Hematopoietic multipotent progenitor cell (in vitro differentiated cells): ENCODE data around the gene PCDH15. TPM values are rescaled to one million over a fixed set of nuclear protein-coding genes. Genes with fewer than 3 reads are reported as not detected.
"Not testable (repeated sequence)": the region's sequence is repeated elsewhere in the genome, so short reads cannot be mapped to it uniquely, and the experiment has no call there.

ENCODE experiments used
- DNase-seq, 3 donors: peaks; one replicate each; pipeline ENCODE4 v3.0.0-alpha.2; 2011 to 2015; ENCODE audit warnings: low read depth in 2 of 3, low spot score in 2 of 3
- total RNA-seq: library from RNA; depleted of rRNA; stranded (reverse); fragments of >200 nt; gene quantifications from one replicate; pipeline ENCODE4 v1.2.3, GENCODE V29; 2012

The PCDH15 gene
- total RNA-seq, 1 donor, result not detected

DNA sequence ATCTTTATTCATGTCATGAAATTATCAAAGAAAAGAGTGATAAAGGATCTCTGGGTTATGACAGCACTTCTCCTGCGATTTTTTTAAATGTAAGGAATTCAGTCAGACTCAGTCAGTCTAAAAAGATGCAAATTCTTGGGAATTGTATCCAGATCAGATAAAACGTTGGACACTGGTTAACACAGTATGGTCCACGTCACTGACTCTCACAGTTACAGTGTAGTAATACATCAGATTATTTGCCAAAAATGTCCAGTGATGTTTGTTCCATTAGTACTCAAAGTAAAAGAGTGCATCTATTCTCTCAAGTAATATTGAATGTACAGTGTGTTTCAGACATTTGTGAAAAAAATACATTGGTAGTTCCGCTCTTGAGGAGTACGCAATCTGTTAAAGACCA is 224.5 kb downstream of the PCDH15 start:
- no peak for DNase-seq

DNA sequence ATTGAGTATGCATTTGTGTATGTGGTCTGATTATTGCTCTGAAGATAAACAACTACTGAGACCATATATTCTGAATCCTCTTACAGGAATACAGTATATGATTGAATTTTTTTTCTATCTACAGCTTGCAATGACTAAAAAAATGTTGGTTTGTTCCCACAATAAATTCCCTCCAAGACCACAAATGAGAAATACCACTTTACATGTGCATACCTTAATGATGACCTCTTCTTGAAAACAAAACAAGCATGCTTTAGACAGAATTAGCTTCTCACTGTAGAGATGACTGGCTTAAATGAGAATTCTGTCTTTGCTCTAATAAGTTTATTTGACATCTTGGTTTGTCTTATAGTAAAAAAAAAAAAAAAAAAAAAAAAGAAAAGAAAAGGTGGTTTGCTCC is 241.5 kb downstream of the PCDH15 start:
- no peak for DNase-seq

DNA sequence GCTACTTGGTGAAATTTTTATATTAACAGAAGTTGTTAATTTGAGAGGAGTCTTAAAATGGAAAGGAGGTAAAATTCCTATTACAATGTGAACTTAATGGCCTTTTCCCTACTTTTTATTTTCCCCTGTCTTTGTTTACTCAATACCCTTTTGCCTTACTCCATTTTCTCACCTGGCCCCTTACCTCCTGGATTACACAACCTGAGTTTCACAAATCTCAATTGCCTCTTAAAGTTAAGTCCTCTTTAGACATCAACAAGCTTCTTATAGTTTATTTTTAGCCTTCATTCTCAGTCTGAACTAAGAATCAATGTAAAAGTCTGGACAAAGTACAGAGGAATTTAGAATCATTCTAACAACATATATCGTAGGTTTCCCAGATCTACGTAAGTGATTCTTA is 247.0 kb downstream of the PCDH15 start:
- DNase-seq, result no peak

DNA sequence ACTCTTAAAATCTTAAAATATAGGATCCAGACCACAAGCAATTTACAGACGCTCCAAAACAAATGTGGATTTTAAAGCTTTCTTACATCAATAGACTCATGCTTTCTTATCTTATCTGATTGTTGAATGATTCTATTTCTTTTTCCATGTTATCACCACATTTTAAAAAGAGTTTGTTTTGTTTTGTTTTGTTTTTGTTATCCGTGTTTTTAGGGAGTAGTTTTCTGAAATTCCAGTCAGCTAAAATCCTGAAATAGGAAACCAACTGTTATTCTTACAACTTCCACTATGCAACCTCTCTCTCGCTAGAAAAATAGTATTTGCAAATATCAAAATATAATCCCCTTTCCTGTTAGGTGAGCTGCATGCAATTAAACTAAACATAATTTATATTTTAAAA is 251.0 kb downstream of the PCDH15 start:
- no peak for DNase-seq

DNA sequence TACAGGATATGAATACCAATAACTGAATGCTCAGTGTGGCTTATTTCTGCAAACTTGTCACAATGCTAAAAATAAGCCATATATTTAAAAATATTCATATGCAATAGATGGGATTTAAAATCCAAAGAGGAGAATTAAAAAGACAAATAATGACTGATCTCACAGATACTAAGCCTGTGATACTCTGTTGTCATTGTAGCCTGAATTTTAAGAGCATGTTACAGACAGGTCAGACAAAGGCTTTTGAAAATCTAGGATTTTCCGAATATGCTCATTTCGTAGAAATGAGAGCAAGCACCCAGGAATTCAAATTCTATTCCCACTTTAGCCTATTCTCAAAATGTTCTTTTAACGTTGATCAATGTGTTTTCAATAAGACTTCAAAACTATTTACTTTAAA is 269.7 kb downstream of the PCDH15 start:
- no peak for DNase-seq

DNA sequence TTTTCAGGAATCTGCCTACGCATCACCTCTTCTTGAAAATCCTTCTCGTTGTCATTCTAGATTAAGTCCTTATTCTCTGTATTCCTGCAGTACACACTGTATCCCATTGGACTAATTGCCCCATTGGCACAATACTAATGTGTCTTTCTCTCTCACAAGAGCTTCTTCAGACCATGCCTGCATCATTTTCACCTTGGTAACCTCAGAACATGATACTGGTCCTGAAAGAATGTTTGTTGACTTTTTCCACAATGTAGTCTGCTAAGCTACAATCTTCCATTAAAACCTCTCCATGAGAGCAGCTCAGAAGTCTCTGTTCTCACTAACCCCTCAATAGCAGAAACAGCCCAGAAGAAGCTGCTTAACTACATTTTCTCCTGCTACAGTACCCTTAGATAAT is 270.7 kb downstream of the PCDH15 start:
- no peak for DNase-seq

DNA sequence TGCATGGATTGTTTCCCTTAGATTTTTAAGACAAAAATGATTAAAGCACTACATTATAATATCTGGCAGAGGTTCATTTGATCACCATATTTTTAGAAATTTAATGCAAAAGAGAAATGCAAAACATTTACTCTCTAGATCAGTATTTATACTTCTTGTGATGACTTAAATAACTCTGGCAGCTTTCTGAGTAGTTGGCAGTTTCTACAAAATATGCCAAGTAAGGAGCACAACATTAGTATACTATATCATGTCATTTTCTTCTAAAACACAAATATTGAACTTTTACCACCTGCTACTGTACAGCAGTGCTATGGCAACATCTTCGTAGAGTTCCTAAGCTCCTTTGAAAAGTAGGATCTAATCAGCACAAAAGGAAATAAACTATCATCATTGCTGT is 275.2 kb downstream of the PCDH15 start:
- no peak for DNase-seq

DNA sequence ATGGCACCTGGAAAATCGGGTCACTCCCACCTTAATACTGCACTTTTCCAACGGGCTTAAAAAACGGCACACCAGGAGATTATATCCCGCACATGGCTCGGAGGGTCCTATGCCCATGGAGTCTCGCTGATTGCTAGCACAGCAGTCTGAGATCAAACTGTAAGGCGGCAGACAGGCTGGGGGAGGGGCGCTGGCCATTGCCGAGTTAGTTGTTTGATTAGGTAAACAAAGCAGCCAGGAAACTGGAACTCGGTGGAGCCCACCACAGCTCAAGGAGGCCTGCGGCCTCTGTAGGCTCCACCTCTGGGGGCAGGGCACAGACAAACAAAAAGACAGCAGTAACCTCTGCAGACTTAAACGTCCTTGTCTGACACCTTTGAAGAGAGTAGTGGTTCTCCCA is 285.8 kb downstream of the PCDH15 start:
- DNase-seq, result not testable (repeated sequence)

DNA sequence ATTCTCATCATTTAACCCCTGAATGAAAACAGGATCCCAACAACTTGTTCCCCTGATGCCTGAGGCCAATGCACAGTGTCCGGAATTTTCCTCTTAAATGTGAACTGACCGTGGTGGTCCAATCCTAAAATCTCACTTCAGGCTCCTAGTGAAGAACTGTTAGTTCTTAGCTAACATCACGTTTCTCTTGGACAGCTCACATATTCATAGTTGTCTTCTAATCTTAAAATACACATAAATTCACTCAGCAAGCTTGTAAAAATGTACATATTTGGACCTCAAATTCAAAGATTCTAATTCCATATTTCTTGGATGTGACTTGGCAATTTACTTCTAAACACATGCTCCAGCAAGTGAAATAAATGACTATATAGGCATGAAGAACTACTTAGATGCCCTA is 297.2 kb downstream of the PCDH15 start:
- no peak for DNase-seq

DNA sequence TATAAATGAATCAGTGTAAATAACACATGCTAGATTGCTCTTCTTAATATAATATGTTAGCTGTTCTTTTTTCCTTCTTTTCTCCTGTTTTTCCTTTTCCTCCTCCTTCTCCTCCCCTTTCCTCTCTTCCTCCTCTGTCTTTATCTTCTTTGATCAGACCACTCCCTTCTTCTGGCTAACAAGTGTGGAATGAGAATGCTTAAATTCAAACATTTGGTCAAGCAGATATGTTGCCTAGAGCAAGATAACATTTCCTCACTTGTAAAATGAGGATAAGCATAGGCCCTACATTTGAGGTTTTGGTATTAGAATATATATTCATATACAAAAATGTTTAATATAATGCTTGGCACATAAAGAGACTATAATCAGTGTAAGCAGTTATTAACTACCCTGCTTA is 299.1 kb downstream of the PCDH15 start:
- no peak for DNase-seq

DNA sequence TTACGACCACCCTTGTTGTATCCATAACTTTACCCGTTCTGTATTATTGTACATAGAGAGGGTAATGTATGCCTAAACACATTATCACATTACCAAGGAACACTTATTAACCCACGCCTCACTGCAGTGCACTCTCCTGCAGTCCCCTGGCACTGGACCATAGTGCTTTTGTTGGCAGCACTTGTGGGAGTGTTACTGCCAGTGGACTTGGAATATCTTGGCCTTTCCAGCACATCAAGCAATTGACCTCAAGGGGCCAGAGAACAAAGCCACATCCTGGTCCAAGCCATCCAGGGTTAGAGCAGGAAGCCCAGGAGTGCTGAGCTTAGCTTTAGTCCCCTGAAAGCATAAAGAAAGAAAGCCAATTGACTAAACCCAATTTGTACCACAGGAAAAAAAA is 304.2 kb downstream of the PCDH15 start:
- no peak for DNase-seq

DNA sequence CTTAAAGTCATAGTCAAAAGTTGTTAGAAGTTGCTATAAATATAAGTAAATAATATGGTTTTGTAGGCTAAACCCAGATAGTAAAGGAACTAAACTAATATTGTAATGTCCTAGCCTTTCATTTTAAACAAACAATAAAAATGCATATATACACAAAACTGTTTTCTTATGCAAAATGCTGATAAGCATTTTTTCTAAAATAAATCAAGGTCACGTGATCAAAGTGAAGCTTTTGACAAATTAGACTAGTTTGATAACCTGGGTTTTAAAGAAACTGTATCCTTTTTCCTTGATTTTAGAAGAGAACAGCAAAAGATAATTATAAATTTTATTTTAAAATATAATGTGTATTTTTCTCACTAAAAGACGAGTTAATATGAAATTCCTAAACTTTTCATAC is 313.3 kb downstream of the PCDH15 start:
- DNase-seq, result no peak

DNA sequence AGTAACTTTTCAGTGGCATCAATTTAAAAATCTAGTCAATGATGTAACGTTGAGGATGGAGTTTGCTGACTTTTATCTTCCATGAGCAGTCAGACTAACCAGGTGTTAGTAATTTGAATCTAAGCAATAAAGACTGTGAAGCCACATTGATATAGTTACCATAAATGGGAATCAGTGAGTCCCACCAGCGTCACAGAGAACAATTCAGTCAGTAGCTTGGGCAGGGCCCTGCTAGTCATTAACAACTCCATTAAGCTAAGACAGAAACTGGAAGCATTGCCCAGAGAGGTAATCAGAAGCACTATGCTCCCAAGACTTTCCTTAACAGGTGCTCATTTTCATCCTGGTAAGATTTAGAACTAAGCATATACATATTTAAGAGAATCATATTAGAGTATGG is 315.1 kb downstream of the PCDH15 start:
- no peak for DNase-seq

DNA sequence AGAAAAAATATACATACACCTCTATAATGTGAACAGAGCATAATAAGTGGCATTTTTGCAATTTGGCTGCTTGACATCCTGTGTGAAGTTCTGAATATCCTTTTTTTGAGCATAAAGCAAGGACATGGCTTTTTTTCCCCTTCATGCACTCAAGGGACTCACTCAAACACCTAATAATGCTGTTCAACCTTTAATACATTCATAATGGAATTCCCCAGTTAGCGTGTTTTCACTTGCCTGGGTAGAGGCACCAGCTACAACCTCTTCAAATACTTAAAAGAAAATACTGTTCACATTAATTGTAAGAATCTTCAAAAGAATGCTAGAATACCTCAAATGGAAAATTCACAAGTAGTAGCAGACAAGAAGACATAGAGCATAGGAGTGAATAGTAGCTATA is 316.8 kb downstream of the PCDH15 start:
- no peak for DNase-seq

DNA sequence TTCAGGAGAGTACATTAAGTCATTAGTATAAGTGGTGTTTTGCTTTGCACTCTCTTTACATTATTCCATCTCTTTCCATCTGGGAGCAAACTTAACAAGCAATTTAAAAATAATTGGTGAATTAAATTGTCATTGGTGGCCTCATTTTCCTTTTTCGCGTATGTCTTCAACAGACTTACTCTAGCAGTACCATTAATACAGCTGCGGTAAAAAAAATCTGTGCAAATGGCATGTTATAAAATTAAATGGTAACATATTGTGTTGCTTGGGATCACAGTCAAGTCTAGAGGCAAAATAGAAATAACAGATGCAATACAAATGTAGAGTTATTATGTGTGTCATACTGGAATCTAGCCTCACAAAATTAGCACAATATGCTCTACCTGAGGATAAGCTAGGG is 322.4 kb downstream of the PCDH15 start:
- DNase-seq, result no peak

DNA sequence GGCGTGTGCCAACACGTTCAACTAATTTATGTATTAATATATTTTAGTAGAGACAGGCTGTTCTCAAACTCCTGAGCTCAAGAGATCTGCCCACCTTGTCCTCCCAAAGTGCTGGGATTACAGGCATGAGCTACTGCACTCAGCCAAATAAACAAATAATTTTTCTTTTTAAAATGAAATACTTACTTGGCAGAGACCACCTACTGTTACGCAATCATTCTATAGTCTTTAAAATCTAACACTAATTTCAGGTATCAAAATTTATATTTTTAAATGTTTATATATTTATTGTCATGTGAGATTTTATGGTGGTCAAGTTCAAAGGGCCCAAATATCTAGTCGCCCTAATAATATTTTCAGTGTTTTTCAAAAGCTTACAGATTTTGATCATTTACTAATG is 323.3 kb downstream of the PCDH15 start:
- no peak for DNase-seq

DNA sequence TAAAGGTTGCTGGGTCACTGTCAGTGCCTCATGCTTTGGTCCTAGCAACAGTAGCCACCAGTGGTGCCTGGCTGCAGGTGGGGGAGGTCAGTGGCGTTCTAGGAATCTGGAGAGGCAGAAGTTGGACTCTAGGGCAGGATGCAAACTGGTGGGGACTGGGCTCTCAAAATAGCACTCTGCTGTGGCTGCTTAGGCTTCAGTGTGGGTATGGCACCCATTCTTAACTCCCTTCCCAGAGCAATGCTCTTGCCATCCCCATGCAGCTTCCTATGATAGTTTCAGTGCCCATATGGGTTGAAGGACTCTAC is 330.8 kb downstream of the PCDH15 start:
- DNase-seq, result no peak

DNA sequence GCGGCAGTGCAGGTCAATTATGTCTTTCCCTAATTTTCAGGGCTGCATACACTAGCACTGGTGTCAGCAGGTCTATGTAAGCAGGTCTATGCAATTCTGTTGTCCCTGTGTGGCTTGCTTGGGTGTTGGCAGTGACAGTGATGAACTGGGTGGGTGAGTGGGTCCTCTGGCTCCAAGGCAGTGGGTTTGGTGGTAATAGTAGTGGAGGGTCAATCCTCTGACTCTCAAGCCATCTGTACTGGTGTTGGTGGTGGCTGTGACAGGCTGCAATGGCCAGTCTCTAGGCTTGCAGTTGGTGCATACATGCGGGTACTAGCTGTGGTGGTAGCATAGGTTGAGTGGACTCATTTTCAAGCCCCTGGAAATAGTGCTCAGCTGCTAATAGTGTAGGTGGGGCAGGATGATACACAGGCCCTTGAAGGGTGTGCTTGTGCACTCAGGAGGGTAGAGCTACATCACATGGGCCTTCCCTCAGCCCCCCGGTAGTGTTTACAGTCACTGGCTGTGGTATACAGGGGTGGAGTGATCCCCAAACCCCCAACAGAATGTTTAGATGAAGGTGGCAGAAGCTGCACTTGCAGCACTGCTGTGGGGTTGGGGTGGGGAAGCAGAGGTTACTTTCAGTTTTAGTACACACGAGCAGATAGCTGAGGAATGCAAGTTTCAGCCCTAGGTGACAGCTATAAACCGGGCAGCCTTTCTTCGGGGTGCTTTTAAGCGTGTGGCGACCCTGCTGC is 331.3 kb downstream of the PCDH15 start:
- DNase-seq, result no peak

DNA sequence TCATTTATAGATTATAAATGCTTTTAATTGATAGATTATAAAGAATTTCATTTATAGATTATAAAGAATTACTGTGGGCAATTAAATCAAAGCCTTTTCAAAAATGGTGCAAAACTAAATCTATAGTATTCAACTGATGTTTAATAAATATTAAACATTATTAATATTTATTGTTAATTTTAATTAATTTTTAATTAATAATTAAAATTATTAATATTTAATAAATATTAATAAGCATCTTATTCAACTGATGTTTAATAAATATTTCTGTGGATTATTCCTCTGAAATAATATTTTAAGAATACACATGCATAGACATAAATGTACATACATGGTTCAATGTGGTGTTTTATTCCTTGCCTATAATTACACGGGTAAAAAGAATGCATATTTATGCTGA is 346.8 kb downstream of the PCDH15 start:
- DNase-seq, result no peak

DNA sequence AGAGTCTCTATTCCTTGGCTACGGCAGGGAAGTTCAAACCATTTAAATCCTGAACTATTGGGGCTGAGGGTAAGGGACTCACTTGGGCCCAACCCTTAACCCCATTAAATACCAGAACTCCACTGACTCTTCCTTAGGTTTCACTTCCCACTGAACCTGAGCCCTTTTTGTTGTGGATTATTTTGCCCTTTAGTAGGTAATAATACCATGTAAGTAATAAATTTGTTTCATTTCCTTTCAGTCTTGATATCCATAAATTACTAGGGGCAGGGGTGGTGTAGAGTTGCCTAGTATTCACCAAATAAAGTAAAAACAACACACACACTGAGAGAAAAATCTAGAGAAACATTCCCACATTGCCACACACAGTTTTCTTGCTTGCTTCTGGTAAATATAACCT is 352.0 kb downstream of the PCDH15 start:
- DNase-seq, result no peak

DNA sequence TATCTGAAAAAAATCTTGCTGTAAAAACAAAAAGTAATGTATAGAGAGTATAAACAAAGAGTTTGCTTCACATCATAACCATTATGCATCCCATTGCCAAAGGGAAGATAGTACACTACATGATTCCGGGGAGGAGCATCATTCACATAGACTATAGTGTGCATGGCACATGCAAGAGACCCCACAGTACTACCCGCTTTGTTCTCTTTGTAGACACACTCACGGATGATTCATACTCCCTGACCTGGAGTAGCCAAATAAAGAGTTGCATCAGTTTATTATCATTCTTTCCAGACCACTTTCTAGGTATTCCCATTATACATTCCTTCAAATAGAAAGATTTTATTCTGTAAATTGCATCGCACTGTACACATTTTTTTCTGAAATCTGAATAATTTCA is 356.9 kb downstream of the PCDH15 start:
- no peak for DNase-seq

DNA sequence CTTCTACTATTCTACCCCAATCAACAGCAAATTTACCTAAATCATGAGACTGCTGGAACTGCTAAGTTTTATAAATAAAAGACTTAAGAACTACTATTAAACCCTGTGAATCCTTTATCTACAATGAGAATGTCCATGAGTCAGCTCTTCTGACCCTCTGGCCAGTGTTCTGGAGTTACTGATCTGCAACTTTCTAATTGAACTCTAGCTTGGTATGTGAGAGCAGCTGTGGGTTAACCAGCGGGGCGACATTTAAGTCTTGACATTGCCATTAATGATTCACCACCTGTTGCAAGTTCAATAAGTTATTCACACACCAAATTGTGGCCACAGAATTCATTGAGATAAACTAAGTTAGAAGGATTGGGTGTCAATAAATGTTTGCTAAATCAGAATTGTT is 359.8 kb downstream of the PCDH15 start:
- no peak for DNase-seq

DNA sequence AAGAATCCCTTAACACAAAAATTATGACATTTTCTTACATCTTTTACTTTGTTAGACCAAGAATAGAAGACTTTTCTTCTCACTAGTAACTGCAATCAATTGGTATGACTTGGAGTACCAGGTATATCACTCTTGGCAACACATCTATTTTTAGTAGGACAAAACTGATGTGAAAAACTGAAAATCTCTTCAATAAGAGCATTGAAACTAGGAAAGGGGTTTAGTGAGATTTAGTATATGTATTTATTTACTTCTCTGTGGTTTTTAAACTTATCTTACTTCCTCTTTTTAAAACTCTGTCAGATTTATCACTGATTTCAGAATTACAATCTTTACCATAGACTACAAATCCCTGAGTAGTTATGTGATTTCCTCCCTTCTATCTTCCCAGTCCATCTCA is 366.2 kb downstream of the PCDH15 start:
- no peak for DNase-seq
